GM23338 (cell line): ENCODE results near the gene RAD51AP1. TPM values are rescaled to one million over a fixed set of nuclear protein-coding genes. Genes with fewer than 3 reads are reported as not detected.

Experiments
- ATAC-seq: fragments of 200-7000 bp; cut with Tn5 transposase; 3 replicates; pipeline ENCODE4 v1.9.1; 2020
- DNase-seq: peaks from one replicate; pipeline ENCODE4 v3.0.0-alpha.2; 2015; ENCODE audit warnings: low spot score
- H2AFZ ChIP-seq: fragments of 200-600 bp; sonication (generic); 2 replicates; pipeline ENCODE4 v1.8.0; 2016; ENCODE audit warnings: antibody characterized with exemption, mild to moderate bottlenecking, moderate library complexity
- H3F3A ChIP-seq: fragments of 200-600 bp; sonication (generic); replicated peaks from 2 replicates; pipeline ENCODE4 v1.8.0; 2017; ENCODE audit warnings: antibody characterized with exemption, mixed run types, low read depth
- H3K27ac ChIP-seq: fragments of 200-600 bp; sonication (generic); 2 replicates; pipeline ENCODE4 v1.6.1; 2016; ENCODE audit warnings: low read depth
- H3K27me3 ChIP-seq: fragments of 200-600 bp; sonication (generic); 2 replicates; pipeline ENCODE4 v1.8.0; 2016; ENCODE audit warnings: mild to moderate bottlenecking, mixed run types, moderate library complexity; ENCODE audit not compliant: insufficient read depth
- H3K36me3 ChIP-seq: fragments of 200-600 bp; sonication (generic); 2 replicates; pipeline ENCODE4 v1.8.0; 2016; ENCODE audit warnings: mild to moderate bottlenecking; ENCODE audit not compliant: insufficient read depth
- H3K4me1 ChIP-seq: fragments of 200-600 bp; sonication (generic); 2 replicates; pipeline ENCODE4 v1.8.0; 2016; ENCODE audit warnings: mild to moderate bottlenecking, moderate library complexity; ENCODE audit not compliant: insufficient read depth
- H3K4me2 ChIP-seq: fragments of 200-600 bp; sonication (generic); 2 replicates; pipeline ENCODE4 v1.7.1; 2017; ENCODE audit warnings: mixed run types
- H3K4me3 ChIP-seq: fragments of 200-600 bp; sonication (generic); 2 replicates; pipeline ENCODE4 v1.6.1; 2016; ENCODE audit warnings: mixed run types
- H3K79me2 ChIP-seq: fragments of 200-600 bp; sonication (generic); replicated peaks from 2 replicates; pipeline ENCODE4 v1.8.0; 2017; ENCODE audit warnings: mild to moderate bottlenecking; ENCODE audit not compliant: insufficient read depth
- H3K9me2 ChIP-seq: fragments of 200-600 bp; sonication (generic); 2 replicates; pipeline ENCODE4 v1.8.0; 2017; ENCODE audit not compliant: insufficient read depth
- H4K20me1 ChIP-seq: fragments of 200-600 bp; sonication (generic); replicated peaks from 2 replicates; pipeline ENCODE4 v1.8.0; 2017; ENCODE audit warnings: mild to moderate bottlenecking; ENCODE audit not compliant: insufficient read depth
- H3K27ac Mint-ChIP-seq: 2 replicates; pipeline ENCODE4 v1.8.0; 2020; ENCODE audit warnings: inconsistent platforms, mild to moderate bottlenecking, moderate library complexity, mixed read lengths
- H3K27me3 Mint-ChIP-seq: 3 replicates; pipeline ENCODE4 v1.8.0; 2022; ENCODE audit warnings: low read depth, mild to moderate bottlenecking, moderate library complexity, mixed read lengths, inconsistent platforms; ENCODE audit not compliant: insufficient read depth, poor library complexity
- H3K36me3 Mint-ChIP-seq: 3 replicates; pipeline ENCODE4 v1.8.0; 2021; ENCODE audit warnings: low read depth, mild to moderate bottlenecking, inconsistent platforms, moderate library complexity, mixed read lengths
- H3K4me1 Mint-ChIP-seq: 3 replicates; pipeline ENCODE4 v1.8.0; 2020; ENCODE audit warnings: mild to moderate bottlenecking, inconsistent platforms, mixed read lengths
- H3K4me3 Mint-ChIP-seq: 3 replicates; pipeline ENCODE4 v1.8.0; 2021; ENCODE audit warnings: moderate library complexity, mild to moderate bottlenecking, inconsistent platforms, mixed read lengths
- H3K9me3 Mint-ChIP-seq: 3 replicates; pipeline ENCODE4 v1.8.0; 2020; ENCODE audit warnings: moderate library complexity, mild to moderate bottlenecking, inconsistent platforms, mixed read lengths
- CREB1 ChIP-seq: fragments of 250-450 bp; sonication (Bioruptor Pico); IDR thresholded peaks from 2 replicates; pipeline ENCODE4 v1.5.0; 2020; ENCODE audit warnings: low read depth, mild to moderate bottlenecking, moderate library complexity
- ETS1 ChIP-seq: IDR thresholded peaks from 2 replicates; pipeline ENCODE4 v1.6.1; 2016; ENCODE audit warnings: antibody characterized with exemption
- EZH2 ChIP-seq: fragments of 200-600 bp; sonication (generic); IDR thresholded peaks from one replicate; pipeline ENCODE4 v1.8.0; 2017; ENCODE audit warnings: antibody characterized with exemption, mild to moderate bottlenecking, low read depth; ENCODE audit not compliant: unreplicated experiment
- EZH2phosphoT487 ChIP-seq: fragments of 200-600 bp; sonication (generic); IDR thresholded peaks from one replicate; pipeline ENCODE4 v1.8.1; 2018; ENCODE audit warnings: antibody characterized with exemption; ENCODE audit not compliant: unreplicated experiment
- JUNB ChIP-seq: IDR thresholded peaks from one replicate; pipeline ENCODE4 v1.6.1; 2016; ENCODE audit warnings: antibody characterized with exemption; ENCODE audit not compliant: unreplicated experiment
- POLR2AphosphoS5 ChIP-seq: IDR thresholded peaks from 2 replicates; pipeline ENCODE4 v1.6.1; 2016; ENCODE audit warnings: antibody characterized with exemption, low read depth
- REST ChIP-seq: IDR thresholded peaks from one replicate; pipeline ENCODE4 v1.6.1; 2018; ENCODE audit warnings: antibody characterized with exemption; ENCODE audit not compliant: unreplicated experiment
- STAT1 ChIP-seq: IDR thresholded peaks from one replicate; pipeline ENCODE4 v1.6.1; 2016; ENCODE audit warnings: antibody characterized with exemption; ENCODE audit not compliant: unreplicated experiment
- ZNF114 ChIP-seq: fragments of 250-450 bp; sonication (Bioruptor Pico); IDR thresholded peaks from 2 replicates; pipeline ENCODE4 v1.5.0; 2020; ENCODE audit warnings: mild to moderate bottlenecking, moderate library complexity
- ZNF331 ChIP-seq: fragments of 250-450 bp; sonication (Bioruptor Pico); IDR thresholded peaks from 2 replicates; pipeline ENCODE4 v1.5.0; 2020; ENCODE audit warnings: low read depth, mild to moderate bottlenecking, moderate library complexity
- ZNF462 ChIP-seq: fragments of 250-450 bp; sonication (Bioruptor Pico); IDR thresholded peaks from 2 replicates; pipeline ENCODE4 v1.5.0; 2020; ENCODE audit warnings: mild to moderate bottlenecking, moderate library complexity
- polyA plus RNA-seq: library from polyadenylated mRNA; unstranded; fragments of >200 nt; fragmentation: Nextera tagmentation; extraction: Ambion mirVana; gene quantifications from 2 replicates; pipeline ENCODE4 v1.2.1, GENCODE V29; 2016
- total RNA-seq: library from RNA; depleted of rRNA; stranded (reverse); fragments of >200 nt; shearing (Covaris generic); gene quantifications from 2 replicates; pipeline ENCODE4 v1.2.3, GENCODE V29; 2014

RAD51AP1 gene
- total and polyA plus RNA-seq, 2 experiments from 2014 or later = 75.2 to 119 TPM

- H3K4me1 ChIP-seq = peaks cover 14% of the 10 kb centered on the region; the same call in 1 of the 2 replicates
- TF ChIP-seq EZH2 (no peak), EZH2phosphoT487 (no peak), ZNF114 (CRISPR knock-in tag) (no peak), REST (no peak), STAT1 (no peak), POLR2AphosphoS5 (no peak), CREB1 (CRISPR knock-in tag) (no peak), JUNB (no peak), ETS1 (no peak), ZNF462 (CRISPR knock-in tag) (no peak), ZNF331 (no peak)
- no peaks in the 10 kb centered on the region for H3F3A ChIP-seq
- peaks cover 1% of the 10 kb centered on the region for H3K27me3 Mint-ChIP-seq
- H3K4me3 Mint-ChIP-seq = no peak overlapping the region
- no peaks in the 10 kb centered on the region for H3K36me3 ChIP-seq
- H3K4me1 Mint-ChIP-seq = peaks cover 13% of the 10 kb centered on the region
- H3K27ac ChIP-seq = no peak overlapping the region
- no peaks in the 10 kb centered on the region for H3K9me2 ChIP-seq
- H3K36me3 Mint-ChIP-seq = no peaks in the 10 kb centered on the region
- ATAC-seq (no peak), DNase-seq (no peak)
- no peaks in the 10 kb centered on the region for H3K79me2 ChIP-seq
- no peak overlapping the region for H2AFZ ChIP-seq
- no peak overlapping the region for H3K27ac Mint-ChIP-seq
- no peaks in the 10 kb centered on the region for H3K9me3 Mint-ChIP-seq
- no peaks in the 10 kb centered on the region for H4K20me1 ChIP-seq
- no peak overlapping the region for H3K4me3 ChIP-seq
- no peaks in the 10 kb centered on the region for H3K27me3 ChIP-seq
- no peak overlapping the region for H3K4me2 ChIP-seq
Measured at GRCh38 chr12:4584896-4585295, 46.2 kb downstream of the RAD51AP1 start.
